ENCODE data around the gene EPHB4. TPM values are rescaled to one million over a fixed set of nuclear protein-coding genes. Genes with fewer than 3 reads are reported as not detected.

Gene EPHB4
- total and polyA plus RNA-seq, 12 donors = 13.8 to 41.6 (median 21.0) TPM

DNA sequence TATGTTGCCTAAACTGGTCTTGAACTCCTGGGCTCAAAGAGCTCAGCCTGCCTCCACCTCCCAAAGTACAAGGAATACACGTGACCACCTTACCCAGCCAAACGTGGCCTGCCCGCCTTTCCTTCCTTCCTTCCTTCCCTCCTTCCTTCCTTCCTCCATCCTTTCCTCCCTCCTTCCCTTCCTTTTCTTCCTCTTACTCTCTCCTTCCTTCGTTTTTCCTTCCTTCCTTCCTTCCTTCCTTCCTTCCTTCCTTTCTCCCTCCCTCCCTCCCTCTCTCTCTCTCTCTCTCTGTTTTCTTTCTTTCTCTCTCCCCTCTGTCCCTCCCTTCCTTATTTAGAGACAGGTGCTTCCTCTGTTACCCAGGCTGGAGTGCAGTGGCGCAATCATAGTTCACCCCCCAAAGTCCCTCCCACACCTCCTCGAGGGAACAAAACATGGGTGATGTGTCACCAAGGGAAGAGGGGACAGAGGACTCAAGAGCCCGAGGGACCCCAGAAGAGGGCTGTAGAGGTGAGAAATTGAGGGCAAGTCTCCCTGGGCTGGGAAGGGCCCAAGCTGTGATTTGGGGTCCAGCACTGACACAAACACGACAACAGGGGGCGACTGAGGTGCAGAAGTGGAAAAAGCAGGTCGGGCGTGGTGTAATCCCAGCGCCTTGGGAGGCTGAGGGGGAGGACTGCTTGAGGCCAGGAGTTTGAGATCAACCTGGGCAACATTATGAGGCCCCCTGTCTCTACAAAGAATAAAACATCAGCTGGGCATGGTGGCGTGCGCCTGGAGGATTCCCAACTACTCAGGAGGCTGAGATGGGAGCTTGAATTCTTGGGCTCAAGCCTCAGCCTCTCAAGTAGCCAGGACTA, 28.1 kb downstream of the EPHB4 start:
- peak; percentile 23 to 60 (median 42) for ATAC-seq
- H3K27me3 ChIP-seq = peaks cover 0 to 32% (median 9%) of the 10 kb centered on the region in 7 donors
- no peaks in the 10 kb centered on the region for H3K9me3 ChIP-seq
- intact Hi-C loops (cut with DNase I) = loop anchor here in 7 of 10 donors (1.0 to 5.0 kb wide), 3 partner anchors 52 to 53 kb away; partner anchors contain the start of gene SLC12A9 (in 5 of the 7)
- H3K4me3 ChIP-seq = no peak overlapping the region
- H3K27ac ChIP-seq = peak overlapping the region in 3 of 10 donors; percentile 9 to 45 (median 29)
- peaks cover 18 to 47% (median 25%) of the 10 kb centered on the region in 9 donors for H3K4me1 ChIP-seq
- DNase-seq = peak; percentile 53 to 64
- 17 to 19% methylated on average over 14 of the region's 14 CpGs for WGBS, 2 donors
- H3K36me3 ChIP-seq = peaks cover 0 to 14% (median 0%) of the 10 kb centered on the region in 9 donors
- TF ChIP-seq, protein P1, sequence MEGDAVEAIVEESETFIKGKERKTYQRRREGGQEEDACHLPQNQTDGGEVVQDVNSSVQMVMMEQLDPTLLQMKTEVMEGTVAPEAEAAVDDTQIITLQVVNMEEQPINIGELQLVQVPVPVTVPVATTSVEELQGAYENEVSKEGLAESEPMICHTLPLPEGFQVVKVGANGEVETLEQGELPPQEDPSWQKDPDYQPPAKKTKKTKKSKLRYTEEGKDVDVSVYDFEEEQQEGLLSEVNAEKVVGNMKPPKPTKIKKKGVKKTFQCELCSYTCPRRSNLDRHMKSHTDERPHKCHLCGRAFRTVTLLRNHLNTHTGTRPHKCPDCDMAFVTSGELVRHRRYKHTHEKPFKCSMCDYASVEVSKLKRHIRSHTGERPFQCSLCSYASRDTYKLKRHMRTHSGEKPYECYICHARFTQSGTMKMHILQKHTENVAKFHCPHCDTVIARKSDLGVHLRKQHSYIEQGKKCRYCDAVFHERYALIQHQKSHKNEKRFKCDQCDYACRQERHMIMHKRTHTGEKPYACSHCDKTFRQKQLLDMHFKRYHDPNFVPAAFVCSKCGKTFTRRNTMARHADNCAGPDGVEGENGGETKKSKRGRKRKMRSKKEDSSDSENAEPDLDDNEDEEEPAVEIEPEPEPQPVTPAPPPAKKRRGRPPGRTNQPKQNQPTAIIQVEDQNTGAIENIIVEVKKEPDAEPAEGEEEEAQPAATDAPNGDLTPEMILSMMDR (IDR thresholded peaks at IDR 0.05) = peak; percentile 52 to 79 (median 72)

DNA sequence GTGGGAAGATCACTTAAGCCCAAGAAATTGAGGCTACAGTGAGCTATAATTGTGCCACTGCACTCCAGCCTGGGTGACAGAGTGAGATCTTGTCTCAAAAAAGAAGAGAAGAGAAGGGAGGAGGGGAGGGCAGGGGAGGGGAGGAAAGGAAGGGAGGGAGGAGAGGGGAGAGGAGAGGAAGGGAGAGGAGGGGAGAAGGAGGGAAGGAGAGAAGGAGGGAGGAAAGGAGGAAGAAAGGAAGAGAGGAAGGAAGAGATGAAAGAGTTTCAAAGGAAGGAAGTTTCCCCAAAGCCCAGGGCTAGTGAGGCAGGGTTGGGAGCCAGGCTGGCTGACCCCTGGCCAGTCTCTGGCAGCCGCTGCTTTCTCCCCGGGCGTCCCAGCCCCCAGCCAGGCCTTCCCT, 32.6 kb downstream of the EPHB4 start:
- Histone ChIP-seq H3K4me3 (no peak overlapping the region), H3K9me3 (no peaks in the 10 kb centered on the region), H3K4me1 (peaks cover 0 to 5% (median 3%) of the 10 kb centered on the region in 9 donors), H3K27me3 (peaks cover 0 to 43% (median 15%) of the 10 kb centered on the region in 7 donors), H3K27ac (no peak overlapping the region), H3K36me3 (no peaks in the 10 kb centered on the region)
- intact Hi-C loops (cut with DNase I) = loop anchor here in 2 of 10 donors (5.0 kb wide), 1 partner anchor 58 kb away; the partner anchor contains the start of gene SLC12A9 (in 2 of the 2)
- TF ChIP-seq, protein P1 (IDR thresholded peaks at IDR 0.05) = no peak
- ATAC-seq (no peak), DNase-seq (no peak)
- 8 to 19% methylated on average over 3 of the region's 3 CpGs for WGBS, 2 donors

DNA sequence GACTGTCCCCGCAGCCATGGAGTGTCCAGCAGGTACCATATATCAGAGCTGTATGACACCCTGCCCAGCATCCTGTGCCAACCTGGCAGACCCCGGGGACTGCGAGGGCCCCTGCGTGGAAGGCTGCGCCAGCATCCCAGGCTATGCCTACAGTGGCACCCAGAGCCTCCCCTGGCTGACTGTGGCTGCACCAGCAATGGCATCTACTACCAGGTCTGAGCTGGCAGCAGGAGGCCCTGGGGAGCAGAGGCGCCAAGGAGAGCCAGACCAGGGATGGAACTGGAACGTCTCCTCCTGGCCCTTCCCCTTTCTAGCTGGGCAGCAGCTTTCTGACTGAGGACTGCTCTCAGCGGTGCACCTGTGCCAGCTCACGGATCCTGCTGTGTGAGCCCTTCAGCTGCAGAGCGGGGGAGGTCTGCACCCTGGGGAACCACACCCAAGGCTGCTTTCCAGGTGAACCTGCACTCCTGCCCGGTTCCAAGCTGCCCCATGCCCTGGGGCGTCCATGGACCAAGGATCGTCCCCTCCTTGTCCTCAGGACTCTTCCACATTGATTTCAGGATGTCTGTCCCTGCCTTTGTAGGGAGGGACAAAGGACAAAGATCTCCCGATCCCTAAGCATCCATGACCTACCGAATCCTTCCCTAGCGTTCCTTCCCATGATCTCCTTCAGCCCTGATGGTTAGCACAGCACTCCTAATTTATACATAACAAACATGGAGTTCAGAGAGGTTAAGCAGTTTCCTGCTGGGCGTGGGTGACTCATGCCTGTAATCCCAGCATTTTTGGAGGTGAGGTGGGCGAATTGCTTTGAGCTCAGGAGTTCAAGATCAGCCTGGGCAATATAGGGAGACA, 33.3 kb downstream of the EPHB4 start:
- intact Hi-C loops (cut with DNase I) = no loop called here
- WGBS, 2 donors = 66 to 67% methylated on average over 18 of the region's 18 CpGs
- H3K36me3 ChIP-seq = no peaks in the 10 kb centered on the region
- ATAC-seq = peak in 1 of 8 donors; percentile 33
- no peaks in the 10 kb centered on the region for H3K4me1 ChIP-seq
- no peak for DNase-seq
- H3K4me3 ChIP-seq = no peak overlapping the region
- peaks cover 0 to 50% (median 15%) of the 10 kb centered on the region in 7 donors for H3K27me3 ChIP-seq
- TF ChIP-seq, protein P1 (IDR thresholded peaks at IDR 0.05) = no peak
- no peak overlapping the region for H3K27ac ChIP-seq
- H3K9me3 ChIP-seq = no peaks in the 10 kb centered on the region
